Body of pancreas (tissue), 4 donors: ENCODE data around the gene PRKACA. TPM values are rescaled to one million over a fixed set of nuclear protein-coding genes. Genes with fewer than 3 reads are reported as not detected.
"Not testable (repeated sequence)": the region's sequence is repeated elsewhere in the genome, so short reads cannot be mapped to it uniquely, and the experiment has no call there.

Experiments
- ATAC-seq: fragments of 150-250 bp; one replicate; pipeline ENCODE4 v1.9.1; 2016
- DNase-seq, 4 donors: peaks; one replicate each; pipeline ENCODE4 v3.0.0-alpha.2; 2019
- H3K27ac ChIP-seq, 4 donors: fragments of 200-600 bp; sonication (generic); 1 replicate in 3 of 4; 2 replicates in 1 of 4; pipeline versions ENCODE4 v1.5.1 to v1.6.1; 2016 to 2019; ENCODE audit warnings: mild to moderate bottlenecking in 1 of 4, mixed read lengths in 1 of 4, moderate library complexity in 1 of 4
- H3K27me3 ChIP-seq, 2 donors: fragments of 200-600 bp; sonication (generic); one replicate each; pipeline ENCODE4 v1.6.0; 2016; ENCODE audit warnings: mild to moderate bottlenecking in 1 of 2
- H3K36me3 ChIP-seq, 2 donors: fragments of 200-600 bp; sonication (generic); replicated peaks in 1 of 2; 2 replicates each; pipeline ENCODE4 v1.5.1; 2016; ENCODE audit warnings: low read depth in 2 of 2; ENCODE audit not compliant: insufficient read depth in 1 of 2
- H3K4me1 ChIP-seq: fragments of 200-600 bp; sonication (generic); one replicate; pipeline ENCODE4 v1.6.0; 2016
- H3K4me3 ChIP-seq, 2 donors: fragments of 200-600 bp; sonication (generic); 1 replicate in 1 of 2; 2 replicates in 1 of 2; pipeline ENCODE4 v1.5.1; 2016 to 2019
- H3K9me3 ChIP-seq, 3 donors: fragments of 200-600 bp; sonication (generic); 1 replicate in 2 of 3; 2 replicates in 1 of 3; pipeline ENCODE4 v1.5.1; 2016
- CTCF ChIP-seq, 7 experiments: fragments of 450-650 bp in 4 of 7; fragments of 200-600 bp in 3 of 7; sonication (generic) in 3 of 7; IDR thresholded peaks; one replicate each; pipeline ENCODE4 v1.5.1; 2016 to 2019; ENCODE audit warnings: antibody characterized with exemption in 7 of 7
- POLR2A ChIP-seq, 3 donors: fragments of 450-650 bp; IDR thresholded peaks; one replicate each; pipeline ENCODE4 v1.6.1; 2016; ENCODE audit warnings: antibody characterized with exemption in 3 of 3, mild to moderate bottlenecking in 2 of 3
- WGBS, 2 donors: methylation state at CpG; one replicate each; pipeline ENCODE4 v1.1.5; 2017; 5-methylcytosine and 5-hydroxymethylcytosine counted together
- intact Hi-C: fragments of 100-400 bp; cut with DNase I; formaldehyde crosslinking; loops from one replicate; pipeline ENCODE4 v1.15.1; 2023
- total RNA-seq, 2 donors: library from RNA; depleted of rRNA; stranded (reverse); fragments of >200 nt; gene quantifications; one replicate each; pipeline ENCODE4 v1.1.0, GENCODE V29; 2016

Gene PRKACA
- total RNA-seq, 2 donors from 2014 or later, result 15.5 to 22.6 TPM

- no peak for DNase-seq
- no peak overlapping the region for H3K4me3 ChIP-seq
- WGBS, 2 donors, result 48 to 49% methylated on average over 11 to 13 of the region's 13 CpGs
Observed at GRCh38 chr19:14148751-14149410, 31.3 kb upstream of the PRKACA start.

GRCh38 chr19:14147797-14148605 lies 30.4 kb upstream of the PRKACA start:
- intact Hi-C loops, result no loop called here
- peak; percentile 79 for ATAC-seq
- Histone ChIP-seq H3K4me1 (peaks cover 6% of the 10 kb centered on the region), H3K4me3 (no peak overlapping the region), H3K9me3 (no peaks in the 10 kb centered on the region), H3K27ac (peak overlapping the region in 1 of 4 donors; percentile 34), H3K36me3 (no peaks in the 10 kb centered on the region), H3K27me3 (no peaks in the 10 kb centered on the region)
- WGBS, 2 donors, result 26 to 29% methylated on average over 19 to 20 of the region's 20 CpGs
- TF ChIP-seq POLR2A (IDR thresholded peaks at IDR 0.05) (no peak), CTCF (IDR thresholded peaks at IDR 0.05) (peak; percentile 49 to 84 (median 74))
- peak; percentile 65 to 77 (median 68) for DNase-seq

More at GRCh38 chr19:14148751-14149410, 31.3 kb upstream of the PRKACA start:
- peak overlapping the region in 1 of 4 donors; percentile 16 for H3K27ac ChIP-seq
- H3K36me3 ChIP-seq, result no peaks in the 10 kb centered on the region
- no peak for ATAC-seq
- TF ChIP-seq POLR2A (IDR thresholded peaks at IDR 0.05), result no peak
- no peak for TF ChIP-seq CTCF (IDR thresholded peaks at IDR 0.05)
- no peaks in the 10 kb centered on the region for H3K27me3 ChIP-seq
- no peaks in the 10 kb centered on the region for H3K9me3 ChIP-seq
- H3K4me1 ChIP-seq, result peaks cover 6% of the 10 kb centered on the region
- intact Hi-C loops, result no loop called here

DNA sequence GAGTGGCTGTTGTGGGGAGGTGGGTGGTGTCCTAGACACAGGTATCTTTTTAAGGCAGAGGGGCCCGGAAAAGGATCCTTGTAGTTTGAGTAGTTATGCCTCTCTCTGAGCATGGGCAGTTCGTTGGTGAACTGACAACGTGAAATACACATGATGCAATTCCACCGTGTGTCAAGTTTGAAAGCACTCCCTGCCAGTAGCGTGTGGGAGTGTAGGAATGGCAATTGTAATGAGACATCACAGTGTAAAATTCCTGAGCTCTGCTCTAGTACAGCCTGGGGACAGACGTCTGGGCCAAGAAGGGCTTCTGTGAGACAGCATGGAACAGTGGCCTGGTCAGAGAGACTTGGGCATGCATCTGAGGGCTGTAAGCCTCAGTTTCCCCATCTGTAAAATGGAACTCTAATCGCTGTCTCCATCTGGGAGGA lies 29.2 kb upstream of the PRKACA start:
- WGBS, 2 donors, result 53 to 68% methylated on average over 7 of the region's 7 CpGs
- Histone ChIP-seq H3K27me3 (no peaks in the 10 kb centered on the region), H3K9me3 (no peaks in the 10 kb centered on the region), H3K36me3 (no peaks in the 10 kb centered on the region), H3K4me3 (no peak overlapping the region), H3K27ac (no peak overlapping the region), H3K4me1 (peaks cover 6% of the 10 kb centered on the region)
- DNase-seq (peak in 1 of 4 donors; percentile 18), ATAC-seq (no peak)
- intact Hi-C loops, result no loop called here
- TF ChIP-seq CTCF (IDR thresholded peaks at IDR 0.05) (no peak), POLR2A (IDR thresholded peaks at IDR 0.05) (no peak)

- H3K9me3 ChIP-seq, H3K27ac ChIP-seq, H3K4me1 ChIP-seq, ATAC-seq, DNase-seq, H3K27me3 ChIP-seq, H3K36me3 ChIP-seq, intact Hi-C loops, H3K4me3 ChIP-seq: not testable (repeated sequence)
- 72 to 86% methylated on average over 10 of the region's 10 CpGs for WGBS, 2 donors
Observed at GRCh38 chr19:14146169-14146568, 28.6 kb upstream of the PRKACA start.

DNA sequence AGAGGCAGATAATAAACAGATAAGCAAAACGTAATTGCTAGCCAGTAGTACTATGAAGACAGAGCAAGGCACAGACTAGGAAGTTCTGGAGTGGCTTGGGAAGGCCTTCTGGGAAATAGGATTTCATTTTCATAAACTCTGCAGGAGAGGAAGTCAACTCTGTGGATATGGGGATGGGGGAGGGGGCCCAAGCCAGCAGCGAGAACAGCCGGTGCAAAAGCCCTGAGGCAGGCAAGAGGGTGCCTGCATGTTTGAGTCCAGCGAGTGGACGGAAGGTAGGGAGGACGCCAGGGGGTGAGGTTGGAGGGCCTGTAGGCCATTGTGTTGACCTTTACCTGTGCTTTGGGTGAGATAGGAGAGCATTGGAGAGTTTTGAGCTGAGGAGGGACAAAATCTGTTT lies 27.8 kb upstream of the PRKACA start:
- H3K27ac ChIP-seq, result no peak overlapping the region
- ATAC-seq, result no peak
- WGBS, 2 donors, result 76 to 84% methylated on average over 6 of the region's 6 CpGs
- H3K36me3 ChIP-seq, result no peaks in the 10 kb centered on the region
- TF ChIP-seq CTCF (IDR thresholded peaks at IDR 0.05) (no peak), POLR2A (IDR thresholded peaks at IDR 0.05) (no peak)
- no peak overlapping the region for H3K4me3 ChIP-seq
- peaks cover 6% of the 10 kb centered on the region for H3K4me1 ChIP-seq
- H3K27me3 ChIP-seq, result no peaks in the 10 kb centered on the region
- DNase-seq, result no peak
- no peaks in the 10 kb centered on the region for H3K9me3 ChIP-seq
- intact Hi-C loops, result no loop called here
